Activated T-helper 2 cell treated with anti-CD3 and anti-CD28 coated beads, Interferon-gamma antibody, Interleukin-2, Interleukin-4, amounts not matched to agents 10 μg/mL and 5 μg/mL and 100 μg/mL, durations not matched to agents 14 hours and 24 hours and 36 hours (primary cell): ENCODE results near the gene WFDC8. TPM values are rescaled to one million over a fixed set of nuclear protein-coding genes. Genes with fewer than 3 reads are reported as not detected.

ENCODE experiments used
- DNase-seq: peaks from one replicate; pipeline ENCODE4 v3.0.0; 2021; ENCODE audit warnings: low spot score
- H3K27ac Mint-ChIP-seq: one replicate; pipeline ENCODE4 v1.8.0; 2021; ENCODE audit warnings: mixed read lengths
- H3K27me3 Mint-ChIP-seq: one replicate; pipeline ENCODE4 v1.8.0; 2021; ENCODE audit warnings: low read depth, mixed read lengths
- H3K36me3 Mint-ChIP-seq: one replicate; pipeline ENCODE4 v1.8.0; 2021; ENCODE audit warnings: low read depth, mixed read lengths
- H3K4me1 Mint-ChIP-seq: one replicate; pipeline ENCODE4 v1.8.0; 2021; ENCODE audit warnings: low read depth, mixed read lengths
- H3K4me3 Mint-ChIP-seq: one replicate; pipeline ENCODE4 v1.8.0; 2021; ENCODE audit warnings: low read depth, mild to moderate bottlenecking, moderate library complexity, mixed read lengths
- H3K9me3 Mint-ChIP-seq: one replicate; pipeline ENCODE4 v1.8.0; 2021; ENCODE audit warnings: mixed read lengths
- intact Hi-C: fragments of 100-400 bp; cut with micrococcal nuclease; formaldehyde crosslinking; loops from one replicate; pipeline ENCODE4 v1.15.1; 2023
- total RNA-seq: library from RNA; stranded (reverse); gene quantifications from 2 replicates; pipeline ENCODE4 v1.2.3, GENCODE V29; 2022

The WFDC8 gene
- total RNA-seq, 1 donor from 2014 or later = not detected

DNA sequence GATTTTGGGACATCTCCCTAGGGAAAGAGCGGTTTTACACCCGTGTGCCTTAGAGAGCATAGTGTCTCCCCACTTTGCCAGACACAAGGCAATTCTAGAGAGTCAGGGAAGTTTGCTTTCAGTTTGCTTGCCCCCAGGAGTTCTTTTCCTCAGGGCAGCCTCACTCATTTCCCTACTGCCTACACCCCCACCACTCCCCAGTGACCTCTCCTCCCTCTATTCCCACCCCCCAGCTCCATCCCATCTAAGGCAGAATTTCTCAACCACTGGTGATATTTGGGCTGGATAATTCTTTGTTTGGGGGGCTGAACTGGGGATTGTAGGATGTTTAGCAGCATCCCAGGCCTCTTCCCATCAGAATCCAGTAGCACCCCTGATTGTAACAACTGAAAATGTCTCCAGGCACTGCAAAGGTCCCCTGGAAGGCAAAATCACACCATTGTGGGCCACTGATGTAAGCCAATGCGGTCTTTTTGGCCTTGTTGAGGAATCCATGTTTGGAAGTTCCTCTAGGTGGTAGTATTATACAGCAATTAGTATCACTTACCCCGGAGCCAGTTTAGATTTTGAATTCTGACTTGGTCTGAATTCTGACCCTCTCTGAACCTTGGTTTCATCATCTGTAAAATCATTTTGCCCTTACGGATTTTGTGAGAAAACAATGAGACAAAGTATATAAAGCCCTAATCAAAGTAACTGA is 33.2 kb downstream of the WFDC8 start:
- H3K36me3 Mint-ChIP-seq = no peaks in the 10 kb centered on the region
- no peak overlapping the region for H3K27ac Mint-ChIP-seq
- H3K4me3 Mint-ChIP-seq = no peak overlapping the region
- no peaks in the 10 kb centered on the region for H3K9me3 Mint-ChIP-seq
- H3K27me3 Mint-ChIP-seq = peaks cover 22% of the 10 kb centered on the region
- H3K4me1 Mint-ChIP-seq = no peaks in the 10 kb centered on the region
- DNase-seq = no peak
- intact Hi-C loops = loop anchor here (2.0 kb wide), 1 partner anchor 225 kb away; no protein-coding TSS in a partner anchor

DNA sequence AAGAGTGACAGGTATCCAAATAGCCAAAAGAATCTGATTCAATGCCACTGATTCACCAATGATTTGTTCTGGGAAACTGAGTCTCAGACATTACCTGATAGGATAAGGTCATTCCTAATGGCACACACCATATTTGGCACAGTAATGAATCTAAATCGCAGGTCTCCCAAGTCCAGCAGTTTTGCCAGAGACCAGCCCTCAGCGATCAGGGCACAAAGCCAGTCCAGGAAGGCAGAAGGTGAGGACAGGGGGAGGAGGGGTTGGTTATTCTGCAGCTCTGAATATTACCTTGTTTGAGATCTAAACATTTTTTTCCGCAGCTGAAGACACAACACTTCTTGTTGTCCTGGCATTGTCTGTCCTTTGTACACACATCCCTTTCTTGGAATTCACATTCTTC is 33.7 kb downstream of the WFDC8 start:
- H3K4me1 Mint-ChIP-seq = no peaks in the 10 kb centered on the region
- H3K27ac Mint-ChIP-seq = no peak overlapping the region
- no peak for DNase-seq
- H3K9me3 Mint-ChIP-seq = no peaks in the 10 kb centered on the region
- intact Hi-C loops = no loop called here
- H3K27me3 Mint-ChIP-seq = peaks cover 21% of the 10 kb centered on the region
- no peaks in the 10 kb centered on the region for H3K36me3 Mint-ChIP-seq
- H3K4me3 Mint-ChIP-seq = no peak overlapping the region

DNA sequence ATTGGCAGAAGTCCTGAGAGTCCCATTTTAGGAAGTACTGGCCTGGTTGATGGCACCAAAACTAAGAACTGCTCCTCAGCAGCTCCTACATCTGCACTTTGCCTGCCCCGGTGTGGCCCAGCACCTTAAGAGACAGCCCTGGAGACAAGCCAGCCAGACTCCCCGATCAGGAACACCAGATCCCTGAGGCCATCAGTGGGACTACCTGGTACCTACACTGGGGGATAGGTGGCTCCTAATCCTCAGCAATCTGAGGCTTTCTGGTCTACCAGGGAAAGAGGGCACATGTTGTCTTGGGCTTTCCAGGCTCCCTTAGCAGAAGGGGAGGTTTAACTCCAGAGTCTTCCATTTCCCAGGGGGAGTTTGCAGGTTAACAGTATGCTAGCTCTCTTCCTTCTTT is 39.7 kb downstream of the WFDC8 start, which contains the start of gene WFDC6:
Gene WFDC6, minus strand, starts transcription at position 101 of the 400 bp plus-strand sequence. Its CDS starts 75 bp downstream, at position 26.
- intact Hi-C loops = no loop called here
- H3K27me3 Mint-ChIP-seq = peaks cover 13% of the 10 kb centered on the region
- no peak within 1 kb of the TSS for H3K27ac Mint-ChIP-seq
- H3K36me3 Mint-ChIP-seq = no peaks in the 10 kb centered on the region
- H3K4me1 Mint-ChIP-seq = no peaks in the 10 kb centered on the region
- no peak within 1 kb of the TSS for H3K4me3 Mint-ChIP-seq
- no peaks in the 10 kb centered on the region for H3K9me3 Mint-ChIP-seq
- DNase-seq = no peak

DNA sequence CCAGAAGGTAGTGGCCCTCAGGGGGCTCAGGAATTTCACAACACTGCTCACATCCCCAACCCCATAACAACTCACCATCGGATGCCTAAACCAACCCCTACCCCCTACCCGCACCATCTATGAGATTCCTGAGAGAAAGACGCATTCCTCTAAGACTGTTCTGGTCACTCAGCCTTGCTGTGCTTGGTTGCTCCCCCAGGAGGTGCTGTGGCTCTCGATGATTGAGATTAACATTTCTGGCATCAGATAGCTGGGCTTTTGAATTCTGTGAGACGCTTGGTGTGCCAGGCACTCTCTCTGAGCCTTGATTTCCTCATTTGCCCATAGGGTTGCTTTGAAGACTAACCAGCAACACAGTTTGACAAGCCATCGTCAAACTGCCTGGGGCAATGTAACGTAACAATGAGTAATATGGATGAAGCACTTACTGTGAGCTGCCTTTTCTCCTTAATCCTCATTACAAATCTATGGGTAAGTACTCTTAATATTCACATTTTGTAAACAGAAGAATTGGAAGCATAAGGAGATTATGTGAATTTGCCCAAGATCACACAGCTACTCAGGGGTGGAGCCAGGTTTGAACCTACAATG is 40.8 kb downstream of the WFDC8 start:
- no peak overlapping the region for H3K4me3 Mint-ChIP-seq
- no peak overlapping the region for H3K27ac Mint-ChIP-seq
- intact Hi-C loops = no loop called here
- DNase-seq = no peak
- H3K27me3 Mint-ChIP-seq = peaks cover 8% of the 10 kb centered on the region
- H3K4me1 Mint-ChIP-seq = no peaks in the 10 kb centered on the region
- no peaks in the 10 kb centered on the region for H3K9me3 Mint-ChIP-seq
- no peaks in the 10 kb centered on the region for H3K36me3 Mint-ChIP-seq

DNA sequence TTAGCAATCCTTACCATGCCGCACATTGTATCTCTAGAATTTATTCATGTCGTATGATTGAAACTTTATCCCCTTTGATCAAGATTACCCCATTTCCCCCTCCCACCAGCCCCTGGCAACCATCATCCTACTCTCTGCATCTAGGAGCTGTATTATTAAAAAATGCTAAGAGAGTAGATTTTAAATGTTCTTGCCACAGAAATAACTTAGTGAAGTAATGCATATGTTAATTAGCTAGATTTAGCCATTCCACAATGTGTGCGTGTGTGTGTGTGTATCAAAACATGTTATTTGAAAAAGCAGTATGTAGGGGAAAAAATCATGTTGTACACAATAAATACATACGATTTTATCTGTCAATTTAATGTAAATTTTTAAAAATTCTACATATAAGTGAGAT is 51.8 kb downstream of the WFDC8 start:
- no peaks in the 10 kb centered on the region for H3K4me1 Mint-ChIP-seq
- no peak overlapping the region for H3K27ac Mint-ChIP-seq
- H3K36me3 Mint-ChIP-seq = no peaks in the 10 kb centered on the region
- peaks cover 22% of the 10 kb centered on the region for H3K27me3 Mint-ChIP-seq
- intact Hi-C loops = no loop called here
- no peaks in the 10 kb centered on the region for H3K9me3 Mint-ChIP-seq
- DNase-seq = no peak
- no peak overlapping the region for H3K4me3 Mint-ChIP-seq

DNA sequence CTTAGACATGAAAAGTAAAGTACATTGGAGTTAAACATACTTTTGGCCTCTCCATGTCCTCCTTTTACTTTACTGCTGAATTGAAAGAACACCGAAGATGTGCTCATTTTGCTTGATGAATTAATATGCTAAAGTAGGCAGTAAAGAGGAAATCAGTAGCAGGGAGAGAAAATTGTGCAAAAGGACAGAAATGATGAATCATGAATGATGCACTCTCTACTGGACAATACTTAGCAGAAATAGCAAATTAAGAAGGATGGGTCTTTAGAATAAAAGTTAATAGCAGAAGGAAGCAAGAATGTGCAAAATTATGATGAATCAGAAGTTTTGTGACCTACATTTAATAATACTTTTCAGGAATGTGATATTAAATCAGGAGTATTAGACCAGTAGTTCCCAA is 55.3 kb downstream of the WFDC8 start:
- intact Hi-C loops = no loop called here
- Mint-ChIP-seq H3K27me3 (peaks cover 21% of the 10 kb centered on the region), H3K27ac (no peak overlapping the region), H3K4me1 (no peaks in the 10 kb centered on the region), H3K36me3 (no peaks in the 10 kb centered on the region), H3K9me3 (no peaks in the 10 kb centered on the region), H3K4me3 (no peak overlapping the region)
- no peak for DNase-seq

DNA sequence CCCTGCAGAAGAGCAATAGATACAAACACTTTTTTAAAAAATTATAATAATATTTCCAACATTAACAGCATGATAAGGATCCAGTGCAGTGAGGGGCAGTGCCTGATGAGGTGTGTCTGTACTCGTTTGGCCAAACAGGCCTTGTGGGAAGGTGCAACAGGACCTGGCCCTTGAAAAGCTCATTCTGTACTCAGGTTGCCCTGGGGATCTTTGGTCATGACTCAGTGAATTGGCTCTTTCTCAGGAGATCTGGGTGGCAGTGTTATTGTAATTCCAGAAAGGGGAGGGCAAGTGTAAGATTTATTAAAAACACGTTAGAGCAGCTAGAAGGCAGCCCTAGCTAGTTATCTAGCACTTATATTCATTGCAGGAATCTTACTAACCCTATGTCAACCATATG is 60.8 kb downstream of the WFDC8 start:
- Mint-ChIP-seq H3K4me3 (no peak overlapping the region), H3K27me3 (peaks cover 22% of the 10 kb centered on the region), H3K9me3 (no peaks in the 10 kb centered on the region), H3K4me1 (no peaks in the 10 kb centered on the region), H3K36me3 (no peaks in the 10 kb centered on the region), H3K27ac (no peak overlapping the region)
- intact Hi-C loops = no loop called here
- DNase-seq = no peak

DNA sequence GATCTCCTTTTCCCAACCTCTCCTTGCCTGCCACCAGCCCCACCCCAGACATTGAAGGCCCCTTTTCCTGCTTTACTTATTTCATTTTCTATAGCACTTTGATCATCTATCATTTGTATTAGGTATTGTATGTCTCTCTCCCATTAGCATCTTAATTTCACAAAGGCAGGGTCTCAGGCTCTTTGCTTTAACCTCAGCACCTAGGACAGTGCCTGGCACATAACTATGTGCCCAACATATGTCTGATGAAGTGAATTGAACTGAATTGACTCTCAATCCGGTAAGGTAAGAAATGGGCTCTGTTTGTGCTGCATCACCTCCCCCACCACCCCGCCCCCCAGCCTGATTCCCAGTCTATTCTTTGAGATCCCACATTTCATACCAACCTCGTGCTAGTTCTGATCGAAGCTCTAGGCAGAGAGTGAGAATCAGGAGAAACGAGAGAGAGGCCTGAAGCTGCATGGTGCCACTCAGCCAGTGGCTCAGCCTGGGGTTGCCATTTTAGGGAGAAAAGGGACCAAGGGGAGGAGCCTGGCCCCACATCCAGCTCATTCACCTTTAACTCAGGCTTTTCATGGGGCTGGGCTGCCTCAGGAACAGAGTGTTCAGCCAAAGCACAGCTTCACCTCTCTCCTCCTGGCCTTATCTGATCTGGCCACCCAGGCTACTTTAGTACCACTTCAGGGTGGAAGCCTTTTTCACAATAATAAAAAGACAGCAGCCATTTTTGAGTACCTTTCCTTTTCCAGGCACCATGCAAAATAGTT is 63.8 kb downstream of the WFDC8 start, which contains the start of gene SPINT3:
Gene SPINT3, minus strand, starts transcription at position 476 of the 767 bp plus-strand sequence. Its CDS starts 14 bp downstream, at position 462.
- Mint-ChIP-seq H3K4me1 (no peaks in the 10 kb centered on the region), H3K27ac (no peak within 1 kb of the TSS), H3K27me3 (peaks cover 27% of the 10 kb centered on the region)

DNA sequence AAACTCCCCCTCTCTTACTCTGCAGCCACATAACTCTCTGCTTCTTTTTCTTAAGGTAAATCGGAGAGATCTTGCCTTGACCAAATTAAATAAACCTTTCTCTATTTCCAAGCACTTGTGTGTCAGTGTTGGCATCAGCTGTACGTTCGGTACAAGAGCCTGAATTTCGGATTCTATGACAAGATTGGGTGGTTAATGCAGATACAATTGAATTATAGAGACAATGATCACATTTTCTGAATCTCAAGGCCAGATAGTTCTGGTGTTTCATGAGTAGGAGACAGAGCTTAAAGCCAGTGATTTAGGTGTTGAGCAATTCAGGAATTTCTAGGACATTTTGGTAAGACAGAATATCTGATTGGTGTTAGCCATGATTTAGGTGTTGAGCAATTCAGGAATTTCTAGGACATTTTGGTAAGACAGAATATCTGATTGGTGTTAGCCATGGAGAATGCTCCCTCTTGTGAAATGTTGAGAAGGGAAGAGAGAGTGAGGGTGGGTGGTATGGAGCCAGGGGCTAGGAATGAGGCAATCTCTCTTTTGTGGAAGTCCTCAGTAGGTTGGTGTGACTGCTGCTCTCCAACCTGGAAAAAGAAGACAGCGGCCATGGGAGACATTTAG is 68.7 kb downstream of the WFDC8 start:
- Mint-ChIP-seq H3K27ac (no peak overlapping the region), H3K27me3 (peaks cover 32% of the 10 kb centered on the region), H3K4me3 (no peak overlapping the region), H3K4me1 (peaks cover 14% of the 10 kb centered on the region), H3K9me3 (no peaks in the 10 kb centered on the region), H3K36me3 (no peaks in the 10 kb centered on the region)
- intact Hi-C loops = no loop called here
- no peak for DNase-seq

More for the DNA sequence above, 63.8 kb downstream of the WFDC8 start, which contains the start of gene SPINT3:
- H3K4me3 Mint-ChIP-seq = no peak within 1 kb of the TSS
- no peaks in the 10 kb centered on the region for H3K36me3 Mint-ChIP-seq
- no peak for DNase-seq
- intact Hi-C loops = no loop called here
- no peaks in the 10 kb centered on the region for H3K9me3 Mint-ChIP-seq

DNA sequence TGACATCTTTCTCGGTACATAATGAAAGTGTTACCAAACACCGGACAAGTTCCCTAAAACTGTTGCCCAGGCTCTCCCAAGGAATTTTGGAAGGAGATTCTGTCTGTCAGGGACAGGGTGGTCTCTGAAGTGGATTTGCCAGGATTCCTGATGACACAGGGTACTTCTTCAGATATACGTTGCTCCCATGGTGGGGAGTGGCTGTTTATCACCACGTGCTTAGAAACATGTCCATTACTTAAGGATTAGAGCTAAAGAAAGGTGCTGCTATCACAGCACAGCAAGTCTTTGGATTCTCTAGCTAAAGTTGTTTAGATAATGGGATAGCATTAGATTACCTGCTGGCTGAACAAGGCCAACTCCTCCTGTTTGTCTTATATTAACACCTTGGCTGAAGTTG is 70.0 kb downstream of the WFDC8 start:
- no peak overlapping the region for H3K4me3 Mint-ChIP-seq
- no peaks in the 10 kb centered on the region for H3K9me3 Mint-ChIP-seq
- peaks cover 14% of the 10 kb centered on the region for H3K4me1 Mint-ChIP-seq
- peaks cover 29% of the 10 kb centered on the region for H3K27me3 Mint-ChIP-seq
- no peak for DNase-seq
- intact Hi-C loops = no loop called here
- H3K36me3 Mint-ChIP-seq = no peaks in the 10 kb centered on the region
- no peak overlapping the region for H3K27ac Mint-ChIP-seq

DNA sequence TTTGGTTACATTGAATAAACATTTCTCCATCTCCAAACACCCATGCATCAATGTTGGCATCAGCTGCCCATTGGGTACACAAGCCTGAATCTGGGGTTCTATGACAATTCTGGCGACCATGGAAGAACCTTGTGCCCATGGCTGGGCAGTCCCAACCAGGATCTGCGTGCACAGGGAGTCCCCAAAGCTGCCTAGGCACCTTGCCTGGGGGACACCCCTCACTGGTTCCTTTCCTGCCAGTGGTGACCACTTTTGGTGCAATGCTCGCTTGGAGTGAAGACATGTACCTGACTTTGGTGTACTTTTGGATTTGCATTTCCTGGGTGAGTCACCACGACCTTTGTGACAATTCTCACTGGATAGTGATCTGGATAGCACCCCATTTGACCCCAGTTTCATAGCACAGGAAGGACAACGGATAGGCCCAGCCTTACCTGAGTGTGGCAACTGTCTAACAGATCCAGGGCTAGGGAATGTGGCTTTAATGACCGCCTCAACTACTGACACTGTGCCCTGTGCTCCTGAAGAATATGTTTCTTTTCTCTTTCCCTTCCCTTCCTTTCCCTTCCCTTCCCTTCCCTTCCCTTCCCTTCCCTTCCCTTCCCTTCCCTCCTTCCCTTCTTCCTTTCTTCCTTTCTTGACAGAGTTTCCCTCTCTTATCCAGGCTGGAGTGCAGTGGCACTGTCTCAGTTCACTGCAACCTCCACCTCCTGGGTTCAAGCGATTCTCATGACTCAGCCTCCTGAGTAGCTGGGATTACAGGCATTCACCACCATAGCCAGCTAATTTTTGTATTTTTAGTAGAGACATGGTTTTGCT is 70.8 kb downstream of the WFDC8 start:
- Mint-ChIP-seq H3K36me3 (no peaks in the 10 kb centered on the region), H3K4me1 (peaks cover 14% of the 10 kb centered on the region), H3K9me3 (no peaks in the 10 kb centered on the region), H3K27me3 (peaks cover 30% of the 10 kb centered on the region), H3K27ac (no peak overlapping the region), H3K4me3 (no peak overlapping the region)
- DNase-seq = no peak
- intact Hi-C loops = no loop called here
